ENCODE results near the gene SLC9A7. TPM values are rescaled to one million over a fixed set of nuclear protein-coding genes. Genes with fewer than 3 reads are reported as not detected.
A peak's percentile ranks its signal among the peaks of the same experiment; 100 is the strongest.
"Not testable (repeated sequence)": the region's sequence is repeated elsewhere in the genome, so short reads cannot be mapped to it uniquely, and the experiment has no call there.

SLC9A7 gene
- total RNA-seq (2014; rRNA removed; shearing (Covaris generic)) = 26.9 and 30.4 TPM in 2 replicates

DNA sequence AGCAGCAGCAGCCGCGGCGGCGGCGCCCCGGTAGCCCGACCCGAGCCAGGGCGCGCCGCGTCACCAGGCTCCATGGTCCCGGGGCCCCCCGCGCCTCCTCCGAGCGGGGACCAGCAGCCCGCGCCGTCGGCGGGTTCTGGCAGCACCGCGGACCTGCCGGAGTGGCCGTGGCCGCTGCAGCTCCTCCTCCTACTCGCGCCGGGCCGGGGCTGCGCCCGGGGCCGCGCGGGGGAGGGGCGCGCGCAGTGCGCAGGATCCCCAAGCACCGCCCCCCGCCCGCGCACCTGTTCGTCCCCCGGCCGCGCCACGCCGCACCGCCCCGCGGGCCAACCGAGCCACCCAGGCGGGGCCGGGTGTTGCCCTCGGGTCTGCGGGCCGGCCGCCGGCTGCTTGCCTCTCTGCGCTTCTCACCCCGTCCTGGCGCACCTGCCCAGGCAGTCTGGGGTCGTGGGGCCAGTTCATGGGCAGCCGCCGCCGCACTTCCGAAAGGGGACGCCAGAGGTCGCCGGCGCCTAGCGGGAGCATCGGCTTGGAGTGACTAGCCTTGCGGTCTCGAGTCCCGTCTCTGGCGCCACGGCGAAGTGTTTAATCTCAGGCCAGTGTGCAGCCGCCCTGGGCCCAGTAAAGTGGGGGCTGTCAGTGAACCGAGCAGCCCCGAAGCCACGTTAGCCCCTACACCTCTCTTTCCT lies at the start of gene SLC9A7:
TSS of gene SLC9A7 (minus strand) at position 163 of the 689 bp plus-strand sequence. CDS start at position 74, 89 bp downstream.
- peak; percentile 81 for DNase-seq (ENCODE audit: low spot score)

DNA sequence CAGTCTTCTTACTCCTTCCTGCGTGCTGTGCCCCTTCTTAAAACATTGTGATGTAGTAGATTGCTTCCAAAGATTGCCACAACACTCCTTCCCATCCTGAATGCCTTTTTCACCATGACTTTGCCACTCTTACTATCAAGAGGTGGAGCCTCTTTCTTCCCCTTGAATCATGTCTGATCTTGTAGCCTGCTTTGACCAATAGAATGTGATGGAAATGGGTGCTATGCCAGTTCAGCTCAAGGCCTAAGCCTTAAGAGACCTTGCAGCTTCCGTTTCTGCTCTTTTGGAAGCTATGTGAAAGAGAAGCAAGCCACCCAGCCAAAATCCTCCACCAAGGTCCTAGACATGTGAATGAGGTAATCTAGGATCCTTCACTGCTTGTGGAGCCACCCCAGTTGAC lies 46.4 kb upstream of the SLC9A7 start:
- no peak for DNase-seq (ENCODE audit: low spot score)

DNA sequence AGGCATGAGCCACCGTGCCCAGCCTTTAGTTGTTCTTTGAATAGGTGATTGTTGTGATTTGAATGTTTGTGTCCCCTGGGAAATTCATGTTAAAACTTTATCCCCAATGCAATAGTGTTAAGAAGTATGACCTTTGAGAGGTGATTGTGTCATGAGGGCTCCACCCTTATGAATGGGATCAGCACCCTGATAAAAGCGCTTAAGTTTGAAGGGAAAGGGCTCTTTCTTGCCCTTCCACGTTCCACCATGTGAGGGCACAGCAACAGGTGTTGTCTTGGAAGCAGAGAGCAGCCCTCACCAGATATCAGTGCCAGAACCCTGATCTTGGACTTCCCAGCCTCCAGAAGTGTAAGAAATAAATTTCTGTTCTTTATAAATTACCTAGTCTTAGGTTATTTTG lies 44.2 kb upstream of the SLC9A7 start:
- peak; percentile 64 for DNase-seq (ENCODE audit: low spot score)

DNA sequence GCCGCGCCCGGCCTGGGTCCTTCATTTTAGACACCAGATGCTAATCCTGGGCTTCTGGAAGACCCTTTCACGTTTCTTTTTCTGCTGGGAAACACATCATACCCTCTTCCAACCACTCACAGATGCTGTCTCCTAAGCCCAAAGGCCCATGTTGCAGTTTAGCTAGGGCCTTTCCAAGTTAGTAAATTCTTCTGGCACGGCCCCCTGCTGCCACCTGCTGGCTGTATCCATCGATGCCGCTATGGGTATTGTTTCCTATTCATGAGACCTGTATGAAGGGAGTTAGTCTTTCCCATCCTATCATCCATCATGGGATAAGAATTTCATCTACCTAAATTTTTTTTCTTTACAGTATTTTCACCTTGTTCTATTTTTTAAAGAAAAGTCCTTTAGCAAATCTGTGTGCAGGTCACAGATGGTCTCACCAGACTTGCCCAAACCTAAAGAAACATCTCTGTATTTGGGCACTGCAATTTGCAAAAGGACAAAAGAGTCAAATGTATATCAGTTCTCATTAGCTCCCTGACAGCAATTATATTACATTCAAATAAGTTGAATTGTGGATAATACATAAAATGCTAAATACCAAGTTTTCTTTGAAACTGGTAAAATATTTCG lies 37.8 kb upstream of the SLC9A7 start:
- peak; percentile 91 for DNase-seq (ENCODE audit: low spot score)

DNA sequence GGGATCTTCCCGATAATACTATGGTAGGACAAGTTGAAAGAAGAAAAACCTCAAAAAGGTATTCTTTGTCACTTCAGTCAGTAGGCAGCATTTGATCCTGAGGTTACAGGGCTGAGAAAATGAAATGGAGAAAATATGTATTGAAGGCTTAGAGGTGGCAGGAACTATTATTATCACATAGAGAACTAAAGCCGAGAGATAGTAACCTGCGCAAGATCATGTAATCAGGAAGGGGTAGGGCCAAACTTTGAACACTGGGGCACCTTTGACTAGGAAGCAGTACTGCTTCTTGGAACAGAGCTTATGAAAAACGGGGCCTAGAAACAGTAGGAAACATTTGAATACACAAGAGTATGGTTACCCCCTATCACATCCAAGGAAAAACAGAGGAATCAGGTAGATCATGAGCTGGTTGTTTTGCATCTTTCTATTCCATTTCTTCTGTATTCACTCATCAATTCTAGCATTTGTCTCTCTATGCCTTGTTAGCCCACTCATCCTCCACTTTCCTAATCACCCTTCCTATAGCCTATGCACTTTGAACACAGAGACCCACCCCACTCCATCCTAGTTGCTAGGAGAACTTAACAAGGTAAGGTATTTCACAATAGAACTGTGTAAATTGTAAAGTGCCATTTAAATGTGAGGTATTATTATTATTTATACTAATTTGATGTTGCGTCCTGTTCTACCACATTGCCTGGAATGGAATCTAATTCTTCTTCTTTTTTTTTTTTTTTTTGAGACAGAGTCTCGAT lies 34.6 kb upstream of the SLC9A7 start:
- DNase-seq (ENCODE audit: low spot score) = peak; percentile 52

DNA sequence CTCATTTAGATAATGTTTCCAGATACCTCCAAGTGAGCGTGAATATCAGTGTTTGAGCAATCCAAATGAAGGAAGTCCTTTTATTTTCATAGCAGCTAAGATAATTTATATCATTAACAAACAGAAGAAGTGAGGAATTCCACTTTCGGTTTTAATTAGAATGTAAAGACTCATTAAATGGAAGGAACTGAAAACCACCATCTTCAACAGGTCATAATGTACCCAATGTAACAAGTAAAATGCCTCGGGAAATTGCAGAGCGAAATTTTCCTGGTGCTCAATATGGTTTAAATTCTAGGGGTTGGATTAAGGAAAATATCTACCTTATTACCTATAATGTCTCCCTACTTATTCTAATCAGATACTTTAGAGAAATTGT lies 33.9 kb upstream of the SLC9A7 start:
- DNase-seq (ENCODE audit: low spot score) = peak; percentile 66

DNA sequence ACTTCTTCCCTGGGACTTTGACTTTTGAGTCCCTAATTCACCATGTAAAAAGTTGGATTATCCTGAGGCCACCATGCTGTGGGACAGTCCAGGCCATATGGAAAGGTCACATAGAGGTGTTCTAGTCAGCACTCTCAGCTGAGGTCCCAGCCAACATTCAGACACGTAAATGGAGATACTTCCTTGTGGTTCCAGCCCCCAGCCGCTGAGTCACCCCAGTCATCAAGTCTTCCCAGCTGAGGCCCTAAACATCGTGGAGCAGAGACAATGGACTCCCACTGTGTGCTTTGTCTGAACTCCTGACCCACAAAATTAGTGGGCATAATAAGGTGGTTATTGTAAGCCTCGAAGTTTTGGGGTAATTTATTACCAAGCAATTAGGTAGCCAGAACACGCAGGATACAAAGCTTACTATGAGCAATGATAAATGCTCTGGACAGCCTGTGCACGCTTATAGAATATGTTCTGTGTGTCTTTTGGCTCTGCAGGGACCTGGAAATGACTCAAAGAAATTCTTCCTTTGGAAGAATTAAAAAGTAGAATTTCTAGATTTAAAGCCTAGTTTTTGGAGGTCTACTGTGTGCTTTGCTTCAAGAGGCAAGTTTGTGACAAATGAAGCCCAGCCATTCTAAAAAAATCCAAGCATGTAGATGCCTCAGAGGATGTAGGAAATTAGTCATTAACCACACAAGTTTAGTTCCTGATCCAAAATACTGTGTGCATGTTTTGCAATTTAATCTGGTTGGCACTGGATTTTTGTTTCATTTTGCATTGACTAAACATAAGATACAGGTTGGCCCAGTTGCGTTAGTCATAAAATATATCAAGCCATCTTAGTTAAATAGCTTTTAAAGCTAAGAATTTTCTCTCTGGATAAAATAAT lies 33.2 kb upstream of the SLC9A7 start:
- peak; percentile 82 for DNase-seq (ENCODE audit: low spot score)

DNA sequence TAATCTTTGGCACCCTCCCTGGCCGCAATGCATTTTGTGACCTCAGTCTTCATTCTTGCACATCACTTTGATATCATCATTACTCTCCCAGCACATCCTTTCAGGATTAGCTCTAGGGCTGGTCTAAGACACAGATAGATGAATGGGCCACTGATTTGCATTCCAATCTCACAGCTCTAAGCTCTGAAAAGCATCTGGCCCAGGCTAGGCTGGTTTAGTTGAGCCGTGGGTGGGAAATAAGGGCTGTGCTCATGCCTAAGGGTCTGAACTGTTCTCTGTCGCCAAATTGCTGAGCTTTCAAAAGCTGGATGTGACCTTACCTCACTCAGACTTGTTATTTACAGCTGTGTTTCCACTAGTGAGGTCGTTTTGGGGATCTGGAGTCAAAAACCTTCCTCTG lies 30.0 kb upstream of the SLC9A7 start:
- DNase-seq (ENCODE audit: low spot score) = no peak

DNA sequence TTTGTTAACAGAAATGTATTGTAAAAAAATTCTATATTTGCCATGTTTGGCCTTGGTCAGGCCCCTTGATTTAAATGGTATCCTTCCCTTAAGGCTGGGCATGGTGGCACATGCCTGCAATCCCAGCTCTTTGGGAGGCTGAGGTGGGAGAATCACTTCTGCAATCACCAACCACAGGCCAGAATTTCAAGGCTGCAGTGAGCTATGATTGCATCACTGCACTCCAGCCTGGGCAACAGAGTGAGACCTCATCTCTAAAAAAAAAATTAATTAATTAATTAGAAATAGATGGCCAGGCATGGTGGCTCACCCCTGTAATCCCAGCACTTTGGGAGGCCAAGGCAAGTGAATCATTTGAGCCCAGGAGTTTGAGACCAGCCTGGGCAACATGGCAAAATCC lies 25.5 kb upstream of the SLC9A7 start:
- not testable (repeated sequence) for DNase-seq (ENCODE audit: low spot score)

DNA sequence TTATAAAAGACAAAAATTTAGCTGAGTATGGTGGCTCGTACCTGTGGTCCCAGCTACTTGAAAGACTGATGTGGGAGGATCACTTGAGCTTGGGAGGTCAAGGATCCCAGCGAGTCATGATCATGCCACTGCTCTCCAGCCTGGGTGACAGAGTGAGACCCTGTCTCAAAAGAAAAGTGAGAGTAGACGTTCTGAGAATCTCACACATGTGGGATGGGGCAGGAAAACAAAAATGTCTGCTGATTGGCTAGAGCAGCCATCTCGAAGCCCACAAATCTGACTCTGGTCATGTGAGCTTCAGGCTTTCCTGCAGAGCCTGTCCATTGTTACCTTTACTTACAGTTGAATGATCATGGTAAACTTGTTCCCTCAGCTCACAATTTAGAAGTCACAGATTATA lies 23.1 kb upstream of the SLC9A7 start:
- DNase-seq (ENCODE audit: low spot score) = no peak

DNA sequence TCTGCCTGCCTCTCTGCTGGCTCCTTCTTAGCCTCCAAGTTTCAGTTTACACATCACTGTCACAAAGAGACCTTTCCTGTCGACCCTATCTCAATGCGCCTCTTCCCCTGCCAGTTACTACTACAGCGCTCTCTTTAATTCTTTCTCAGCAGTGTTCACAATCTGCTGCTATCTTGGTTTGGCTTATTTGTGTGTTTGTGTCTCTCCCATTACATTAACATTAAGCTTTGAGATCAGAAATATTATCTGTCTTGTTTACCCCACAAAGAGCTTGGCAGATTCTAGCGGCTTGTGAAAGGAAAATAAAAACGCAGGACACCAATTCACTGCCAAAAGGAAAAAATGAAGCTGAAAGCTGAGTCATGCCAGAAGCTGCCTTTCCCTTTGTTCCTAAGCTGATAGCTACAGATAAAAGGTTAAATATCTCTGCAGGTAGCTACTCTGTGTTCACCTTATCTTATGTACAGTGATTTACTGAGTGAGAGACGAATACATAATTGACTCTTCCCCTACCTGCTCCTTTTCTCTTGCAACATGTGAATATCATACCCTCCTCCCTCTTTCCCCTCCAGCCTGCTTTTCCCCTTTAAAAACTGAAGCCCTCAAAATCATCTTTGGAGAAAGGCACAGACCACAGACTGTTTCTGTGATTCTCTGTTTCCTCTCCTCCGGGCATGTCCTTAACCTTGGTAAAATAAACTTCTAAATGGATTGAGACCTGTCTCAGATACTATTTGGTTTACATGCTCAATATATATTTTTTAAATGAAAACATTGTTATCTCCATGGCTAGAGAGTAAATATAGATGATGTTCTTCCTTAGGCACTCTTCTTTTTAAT lies 19.3 kb upstream of the SLC9A7 start:
- DNase-seq (ENCODE audit: low spot score) = peak; percentile 19

DNA sequence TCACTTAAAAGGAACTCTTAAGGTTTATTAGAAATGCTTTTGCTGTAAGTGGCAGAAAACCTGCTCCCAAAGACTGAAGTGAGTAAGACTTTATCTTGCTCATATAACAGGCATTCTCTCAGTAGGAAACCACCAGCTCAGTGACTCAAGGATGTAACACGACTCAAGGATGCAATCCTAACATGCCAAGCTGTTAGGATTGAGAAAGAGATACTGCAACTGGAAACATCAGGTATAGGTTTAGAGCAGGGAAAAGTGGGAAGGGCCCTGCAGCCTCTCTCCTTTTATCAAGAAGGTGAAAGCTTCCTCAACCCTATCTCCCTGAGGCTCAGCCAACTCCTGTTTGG lies 11.9 kb upstream of the SLC9A7 start:
- DNase-seq (ENCODE audit: low spot score) = no peak

DNA sequence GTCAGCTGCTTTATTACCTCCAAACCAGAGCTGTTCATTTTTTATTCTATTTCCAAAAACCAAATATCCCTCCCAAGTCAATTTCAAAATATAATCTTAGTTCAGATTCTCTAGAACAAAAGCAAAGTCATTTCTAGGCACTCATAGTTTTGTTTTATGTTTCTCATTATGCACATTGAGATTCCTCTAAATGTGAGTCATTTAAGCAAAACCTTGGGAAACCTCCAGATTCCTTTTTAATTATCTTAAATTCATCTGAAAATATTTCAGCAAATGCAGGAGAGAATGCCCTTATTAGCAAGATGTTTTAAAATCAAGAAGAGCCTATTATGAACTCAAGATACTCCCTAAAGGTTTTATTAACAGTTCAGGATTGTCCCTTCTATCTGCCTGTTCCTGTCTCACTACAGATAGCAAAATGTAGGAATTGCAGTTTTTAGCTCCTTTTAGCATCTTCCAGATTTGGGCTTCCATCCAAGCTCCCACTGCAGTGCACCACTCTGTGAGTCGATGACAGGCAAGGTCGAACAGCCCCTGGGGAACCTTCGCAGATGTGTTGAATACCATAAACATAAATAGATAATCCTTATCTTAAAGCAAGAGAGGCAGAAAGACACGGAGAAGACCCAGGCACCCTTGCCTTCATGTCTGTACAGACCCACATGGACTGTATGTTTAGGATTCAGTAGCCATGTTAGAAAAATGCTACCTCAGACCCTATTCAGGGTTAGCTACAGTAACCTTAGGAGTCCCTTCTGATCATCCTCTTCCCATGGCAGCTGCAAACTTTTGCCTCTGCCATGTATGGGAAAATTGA lies 11.3 kb upstream of the SLC9A7 start:
- no peak for DNase-seq (ENCODE audit: low spot score)

DNA sequence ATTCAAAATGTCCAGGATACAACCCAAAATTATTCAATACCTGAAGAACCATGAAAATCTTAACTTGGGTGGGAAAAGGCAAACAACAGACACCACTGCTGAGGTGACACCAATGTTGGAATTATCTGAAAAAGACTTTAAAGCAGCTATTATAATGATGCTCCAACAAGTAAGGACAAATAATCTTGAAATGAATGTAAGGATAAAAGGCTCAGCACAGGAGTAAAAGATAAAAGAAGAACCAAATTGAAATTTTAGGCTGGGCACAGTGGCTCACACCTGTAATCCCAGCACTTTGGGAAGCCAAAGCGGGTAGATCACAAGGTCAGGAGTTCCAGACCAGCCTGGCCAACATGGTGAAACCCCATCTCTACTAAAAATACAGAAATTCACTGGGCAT lies 4.0 kb upstream of the SLC9A7 start:
- no peak for DNase-seq (ENCODE audit: low spot score)

DNA sequence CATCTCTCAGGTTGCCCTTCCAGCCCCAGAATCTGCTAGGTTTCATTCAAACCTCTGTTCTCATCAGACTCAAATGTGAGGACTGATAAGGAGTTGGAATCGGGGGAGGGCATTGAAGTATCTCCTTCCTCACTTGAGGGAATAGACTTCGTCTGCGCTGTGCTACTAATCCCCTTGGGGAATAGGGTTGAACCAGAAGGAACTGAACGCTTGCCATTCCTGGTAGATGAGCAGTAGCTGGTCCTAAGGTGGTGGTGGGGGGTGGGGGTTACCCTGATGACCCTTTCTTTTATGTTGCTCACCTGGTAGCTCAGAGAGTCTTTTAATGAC lies 692 bp upstream of the SLC9A7 start:
- DNase-seq (ENCODE audit: low spot score) = no peak

DNA sequence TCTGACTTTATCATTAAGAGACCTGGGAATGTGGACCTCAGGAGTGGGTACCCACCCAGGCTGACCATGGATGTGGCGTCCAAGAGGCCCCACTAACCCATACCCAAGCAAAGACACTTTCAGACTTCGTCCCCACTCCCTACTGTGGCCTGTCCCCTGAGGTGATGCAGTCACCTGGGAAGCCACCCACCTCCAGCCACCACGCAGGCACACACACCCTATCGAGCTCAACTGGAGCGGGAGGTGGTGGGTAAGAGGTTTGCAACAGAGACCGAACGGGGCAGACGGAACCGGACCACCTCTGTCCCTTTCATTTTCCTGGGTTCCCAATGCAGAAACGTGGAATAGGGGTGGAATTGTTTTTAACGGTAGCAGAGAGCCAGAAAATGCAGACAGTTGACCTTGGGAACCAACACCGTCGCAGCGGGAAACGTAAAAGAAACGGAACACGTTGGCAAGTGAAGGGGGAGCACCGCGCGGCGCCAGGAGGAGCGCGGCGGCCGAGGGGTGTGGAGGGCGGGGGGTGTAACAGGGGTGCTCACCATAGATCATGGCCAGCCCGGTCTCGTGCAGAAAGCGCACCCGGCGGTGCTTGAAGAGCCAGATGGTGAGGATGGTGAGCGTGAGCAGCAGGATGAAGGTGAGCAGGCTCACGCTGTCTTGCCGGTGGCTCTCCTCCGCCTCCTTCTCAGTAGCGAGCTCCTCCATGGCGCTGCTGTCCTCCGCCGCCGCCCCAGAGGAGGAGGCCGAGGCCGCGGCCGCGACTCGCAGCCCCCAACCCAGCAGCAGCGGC lies 559 bp downstream of the SLC9A7 start:
- DNase-seq (ENCODE audit: low spot score) = peak; percentile 23

DNA sequence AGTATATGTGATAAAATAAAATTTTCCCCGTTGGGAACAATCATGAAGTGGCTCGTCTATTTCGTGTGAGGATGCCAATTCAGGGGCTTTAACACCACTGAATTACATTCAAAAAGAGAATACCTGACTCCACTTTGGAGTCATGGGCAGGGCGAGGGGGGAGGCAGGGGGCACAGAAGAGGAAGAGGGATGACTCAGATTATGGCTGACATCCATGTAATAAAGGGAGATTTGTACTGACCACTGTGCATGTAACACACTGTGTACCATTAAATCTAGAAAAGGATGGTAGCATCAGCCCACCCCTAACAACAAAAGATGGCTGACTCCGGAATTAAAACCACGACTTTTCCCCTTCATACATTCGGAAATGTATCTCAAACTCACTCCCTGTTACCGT lies 1.3 kb downstream of the SLC9A7 start:
- no peak for DNase-seq (ENCODE audit: low spot score)

DNA sequence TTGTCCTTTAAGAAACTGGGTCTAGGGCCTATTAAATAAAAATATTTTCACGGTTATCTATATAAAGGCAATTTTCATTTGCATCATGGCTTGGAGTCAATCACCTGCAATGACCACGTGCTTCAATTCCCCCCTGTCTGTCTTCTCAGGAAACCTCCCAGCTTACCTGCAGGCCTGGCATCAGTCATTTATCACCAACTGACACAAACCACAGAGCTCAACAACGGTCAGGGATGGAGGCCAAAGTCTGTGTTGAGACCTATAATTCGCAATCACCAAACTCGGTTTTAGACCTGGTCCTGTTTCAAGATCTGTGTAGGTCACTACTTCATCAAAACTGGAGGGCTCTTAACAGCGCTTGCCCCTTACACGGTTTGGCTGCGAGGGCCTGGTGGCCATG lies 1.9 kb downstream of the SLC9A7 start:
- DNase-seq (ENCODE audit: low spot score) = no peak

DNA sequence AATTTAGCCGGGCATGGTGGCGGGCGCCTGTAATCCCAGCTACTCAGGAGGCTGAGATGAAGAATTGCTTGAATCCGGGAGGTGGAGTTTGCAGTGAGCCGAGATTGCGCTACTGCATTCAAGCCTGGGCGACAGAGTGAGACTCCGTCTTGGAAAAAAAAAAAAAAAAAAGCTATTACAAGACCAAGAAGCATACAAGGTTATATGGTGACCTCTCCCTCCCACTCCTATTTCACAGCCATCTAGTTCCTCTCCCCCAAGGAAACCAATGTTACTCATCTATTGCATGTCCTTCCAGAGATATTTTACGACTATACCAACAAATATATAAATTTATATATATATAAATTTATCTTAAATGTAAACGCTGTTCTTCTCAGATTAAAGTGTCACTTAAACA lies 3.2 kb downstream of the SLC9A7 start:
- no peak for DNase-seq (ENCODE audit: low spot score)
